Measurements from ENCODE around the gene ALDH3B2.
"Not testable (repeated sequence)": the region's sequence is repeated elsewhere in the genome, so short reads cannot be mapped to it uniquely, and the experiment has no call there.

The ALDH3B2 gene

DNA sequence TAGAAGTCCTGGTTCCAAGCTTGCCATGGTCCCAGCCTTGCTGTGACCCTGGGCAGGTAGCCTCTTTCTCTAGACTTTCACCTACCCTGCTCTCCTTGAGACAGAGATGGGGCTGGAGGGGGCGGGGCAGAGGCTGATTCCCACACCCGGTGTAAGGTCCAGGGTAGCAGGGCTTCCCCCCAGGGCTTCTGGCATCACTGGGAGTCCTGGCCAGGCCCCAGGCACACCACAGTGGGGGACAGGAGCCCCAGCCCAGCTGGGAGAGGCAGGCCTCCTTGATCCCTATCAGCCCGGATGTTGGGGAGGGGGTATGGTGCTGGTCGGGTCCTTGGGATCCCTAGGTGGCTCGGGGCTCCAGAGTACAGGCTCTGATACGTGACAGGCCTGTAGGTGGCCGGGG lies 43.0 kb downstream of the ALDH3B2 start:
- no peak for DNase-seq (ENCODE audit: low spot score)

DNA sequence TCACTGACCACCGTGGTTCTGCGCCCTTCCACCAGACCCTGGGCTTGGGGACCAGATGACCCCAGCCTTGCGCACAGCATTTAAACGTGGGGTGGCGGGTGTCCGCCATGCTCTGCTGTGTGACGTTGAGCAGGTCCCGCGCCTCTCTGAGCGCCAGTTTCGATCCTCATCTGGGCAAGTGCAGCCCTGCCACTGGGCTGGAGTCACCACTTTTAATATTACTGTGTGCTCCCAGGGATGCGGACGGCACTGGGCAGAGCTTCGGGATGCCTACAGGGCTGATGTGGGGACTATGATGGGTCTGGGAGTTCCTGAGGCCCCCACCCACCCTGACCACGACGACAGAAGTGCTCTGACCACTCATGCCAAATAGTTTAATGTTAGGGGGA lies 43.5 kb downstream of the ALDH3B2 start:
- DNase-seq (ENCODE audit: low spot score), result no peak

DNA sequence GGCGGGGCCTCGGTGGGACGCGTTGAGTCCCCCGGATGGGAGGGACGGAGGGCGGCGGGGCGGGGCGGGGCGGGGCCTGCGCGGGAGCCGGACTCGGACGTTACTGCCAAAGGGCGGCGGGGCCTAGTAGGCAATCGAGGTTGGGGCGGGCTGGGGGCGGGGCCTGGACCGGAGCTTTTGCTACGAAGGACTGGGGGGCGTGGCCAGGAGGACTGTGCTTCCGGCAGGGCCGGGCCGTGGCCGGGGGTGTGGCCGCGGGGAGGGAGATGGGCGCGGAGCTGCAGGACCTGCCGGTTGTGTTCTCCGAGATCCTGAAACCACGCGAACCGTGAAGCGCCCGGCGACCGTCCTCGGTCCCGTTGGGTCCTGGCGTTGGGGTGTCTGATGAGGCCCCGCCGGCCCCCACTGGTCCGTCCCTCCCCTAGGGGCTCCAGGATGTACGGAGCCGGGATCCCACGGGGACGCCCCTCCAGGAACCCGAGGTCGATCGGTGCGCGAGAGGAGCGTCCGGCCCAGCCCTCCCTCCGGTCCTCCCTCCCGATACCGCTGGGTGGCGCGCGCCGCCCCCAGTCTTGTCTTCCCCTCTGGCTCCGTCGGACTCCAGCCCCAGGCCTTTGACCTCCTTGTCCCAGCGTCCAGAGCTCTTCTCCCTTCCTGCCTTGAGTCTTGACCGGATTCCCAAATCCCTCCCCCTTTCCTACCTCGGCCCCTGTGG lies 44.0 kb downstream of the ALDH3B2 start:
- peak; percentile 93 for DNase-seq (ENCODE audit: low spot score)

- peak; percentile 75 for DNase-seq (ENCODE audit: low spot score)
Observed at GRCh38 chr11:67629386-67630227, 44.8 kb downstream of the ALDH3B2 start, which contains the start of gene NUDT8. TSS of gene NUDT8 (minus strand) at chr11:67629937. CDS start at chr11:67629911, 26 bp downstream.

DNA sequence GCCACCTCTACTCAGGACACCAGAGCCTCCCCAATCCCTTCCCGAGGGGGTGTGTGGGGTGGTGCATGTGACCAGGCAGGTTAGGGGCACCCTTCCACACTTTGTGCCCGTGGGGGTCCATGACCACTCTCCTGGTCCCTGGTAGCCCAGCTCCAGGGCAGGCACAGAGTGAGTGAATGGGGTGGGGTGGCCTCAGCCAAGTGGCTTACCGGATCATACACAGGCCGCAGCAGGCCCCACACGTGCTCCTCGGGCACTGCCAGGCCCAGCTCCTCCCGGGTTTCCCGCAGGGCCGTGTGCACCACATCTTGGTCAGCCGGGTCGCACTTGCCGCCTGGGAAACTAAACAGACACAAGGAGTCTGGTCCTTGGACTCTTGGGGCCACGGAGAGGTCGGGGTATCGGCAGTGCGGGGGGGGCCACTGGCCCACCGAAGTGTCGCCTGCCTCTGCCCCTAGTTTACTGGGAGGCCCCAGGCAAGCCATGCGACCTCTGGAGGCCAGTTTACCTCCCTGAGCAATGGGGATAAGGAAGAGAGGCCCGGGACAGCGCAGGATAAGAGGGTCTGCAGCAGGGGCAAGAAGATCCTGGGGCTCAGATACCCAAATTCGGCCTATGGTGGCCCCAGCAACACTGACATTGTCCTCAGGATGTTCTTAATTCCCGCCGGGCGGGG lies 45.6 kb downstream of the ALDH3B2 start:
- DNase-seq (ENCODE audit: low spot score), result no peak

DNA sequence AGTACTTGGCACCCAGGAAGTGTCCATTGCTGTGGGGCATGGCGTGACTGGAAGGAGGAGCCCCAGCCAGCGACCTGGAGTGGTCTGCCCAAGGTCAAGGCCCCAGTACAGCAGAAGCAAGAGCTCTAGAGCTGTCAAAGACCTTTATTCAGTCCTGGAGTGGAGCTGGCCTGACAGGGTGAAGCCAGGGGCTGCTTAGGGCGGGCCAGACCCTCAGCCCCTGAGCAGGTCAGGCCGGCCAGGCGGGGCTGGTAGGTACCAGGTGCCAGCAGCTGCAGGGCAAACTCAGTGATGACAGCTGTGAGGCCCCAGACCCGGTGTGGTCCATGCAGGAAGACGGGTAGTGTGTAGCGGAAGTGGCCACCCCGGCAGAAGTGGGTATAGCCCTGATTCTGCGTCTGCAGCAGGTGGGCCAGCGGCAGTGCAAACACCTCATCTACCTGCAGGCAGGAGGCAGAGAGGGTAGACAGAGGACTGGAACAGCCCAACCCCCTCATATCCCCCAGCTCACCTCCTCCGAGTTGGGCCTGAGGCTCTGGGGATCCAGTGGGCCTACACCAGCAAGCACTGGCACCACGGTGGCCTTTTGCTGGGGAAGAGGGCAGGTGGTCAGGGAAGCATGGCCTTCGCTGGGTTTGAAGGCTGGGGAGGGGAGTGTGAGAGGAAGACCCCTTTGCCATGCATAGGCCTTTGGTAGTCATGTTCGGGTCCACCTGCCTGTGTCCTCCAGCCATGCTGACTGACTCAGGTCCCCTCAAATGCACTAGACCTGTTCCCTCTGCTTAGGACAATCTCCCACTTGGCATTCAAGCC lies 46.4 kb downstream of the ALDH3B2 start:
- no peak for DNase-seq (ENCODE audit: low spot score)

DNA sequence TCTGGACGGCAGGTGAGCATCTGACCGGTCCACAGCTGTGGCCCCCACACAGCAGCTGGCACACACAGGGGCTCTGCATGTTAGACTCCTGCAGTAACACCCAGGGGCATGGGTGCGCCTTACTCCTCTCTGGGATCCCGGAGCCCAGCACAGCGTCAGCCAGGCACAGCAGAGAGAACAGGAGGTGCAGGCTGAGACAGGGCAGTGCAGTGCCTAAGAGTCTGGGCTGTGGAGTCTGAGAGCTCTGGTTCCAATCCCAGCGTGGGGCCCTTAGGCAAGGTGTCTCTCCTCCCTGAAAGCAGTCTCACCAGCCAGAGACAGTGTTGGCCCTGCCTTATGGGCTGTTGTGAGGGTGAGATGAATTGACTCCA lies 47.0 kb downstream of the ALDH3B2 start:
- no peak for DNase-seq (ENCODE audit: low spot score)

GRCh38 chr11:67626970-67627369 lies 47.5 kb downstream of the ALDH3B2 start:
- DNase-seq (ENCODE audit: low spot score), result no peak

DNA sequence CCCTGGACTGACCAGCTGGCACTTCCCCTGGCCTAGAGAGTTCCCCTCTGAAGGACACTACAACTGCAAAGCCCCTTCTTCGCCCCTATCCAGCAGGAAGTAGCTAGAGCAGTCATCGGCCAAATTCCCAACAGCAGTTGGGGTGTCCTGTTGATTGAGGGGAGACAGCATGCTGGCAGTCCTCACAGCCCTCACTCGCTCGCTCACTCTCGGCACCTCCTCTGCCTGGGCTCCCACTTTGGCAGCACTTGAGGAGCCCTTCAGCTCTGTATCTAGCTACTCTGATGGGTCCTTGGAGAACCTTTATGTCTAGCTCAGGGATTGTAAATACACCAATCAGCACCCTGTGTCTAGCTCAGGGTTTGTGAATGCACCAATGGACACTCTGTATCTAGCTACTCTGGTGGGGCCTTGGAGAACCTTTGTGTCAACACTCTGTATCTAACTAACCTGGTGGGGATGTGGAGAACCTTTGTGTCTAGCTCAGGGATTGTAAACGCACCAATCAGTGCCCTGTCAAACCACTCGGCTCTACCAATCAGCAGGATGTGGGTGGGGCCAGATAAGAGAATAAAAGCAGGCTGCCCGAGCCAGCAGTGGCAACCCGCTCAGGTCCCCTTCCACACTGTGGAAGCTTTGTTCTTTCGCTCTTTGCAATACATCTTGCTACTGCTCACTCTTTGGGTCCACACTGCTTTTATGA lies 48.1 kb downstream of the ALDH3B2 start:
- DNase-seq (ENCODE audit: low spot score), result not testable (repeated sequence)

- not testable (repeated sequence) for DNase-seq (ENCODE audit: low spot score)
Observed at GRCh38 chr11:67623795-67624194, 50.6 kb downstream of the ALDH3B2 start.

DNA sequence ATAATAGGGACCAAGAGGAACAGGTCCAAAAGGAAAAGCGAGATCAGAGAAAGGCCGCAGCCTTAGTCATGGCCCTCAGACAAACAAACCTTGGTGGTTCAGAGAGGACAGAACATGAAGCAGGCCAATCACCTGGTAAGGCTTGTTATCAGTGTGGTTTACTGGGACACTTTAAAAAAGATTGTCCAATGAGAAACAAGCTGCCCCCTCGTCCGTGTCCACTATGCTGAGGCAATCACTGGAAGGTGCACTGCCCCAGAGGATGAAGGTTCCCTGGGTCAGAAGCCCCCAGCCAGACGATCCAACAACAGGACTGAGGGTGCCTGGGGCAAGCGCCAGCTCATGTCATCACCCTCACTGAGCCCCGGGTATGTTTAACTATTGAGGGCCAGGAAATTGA lies 51.5 kb downstream of the ALDH3B2 start:
- DNase-seq (ENCODE audit: low spot score), result not testable (repeated sequence)

- DNase-seq (ENCODE audit: low spot score), result not testable (repeated sequence)
Observed at GRCh38 chr11:67621928-67622327, 52.5 kb downstream of the ALDH3B2 start.

GRCh38 chr11:67620621-67621020 lies 53.8 kb downstream of the ALDH3B2 start:
- DNase-seq (ENCODE audit: low spot score), result not testable (repeated sequence)

- DNase-seq (ENCODE audit: low spot score), result not testable (repeated sequence)
Observed at GRCh38 chr11:67619683-67620618, 54.5 kb downstream of the ALDH3B2 start.

- not testable (repeated sequence) for DNase-seq (ENCODE audit: low spot score)
Observed at GRCh38 chr11:67618901-67619659, 55.3 kb downstream of the ALDH3B2 start.

DNA sequence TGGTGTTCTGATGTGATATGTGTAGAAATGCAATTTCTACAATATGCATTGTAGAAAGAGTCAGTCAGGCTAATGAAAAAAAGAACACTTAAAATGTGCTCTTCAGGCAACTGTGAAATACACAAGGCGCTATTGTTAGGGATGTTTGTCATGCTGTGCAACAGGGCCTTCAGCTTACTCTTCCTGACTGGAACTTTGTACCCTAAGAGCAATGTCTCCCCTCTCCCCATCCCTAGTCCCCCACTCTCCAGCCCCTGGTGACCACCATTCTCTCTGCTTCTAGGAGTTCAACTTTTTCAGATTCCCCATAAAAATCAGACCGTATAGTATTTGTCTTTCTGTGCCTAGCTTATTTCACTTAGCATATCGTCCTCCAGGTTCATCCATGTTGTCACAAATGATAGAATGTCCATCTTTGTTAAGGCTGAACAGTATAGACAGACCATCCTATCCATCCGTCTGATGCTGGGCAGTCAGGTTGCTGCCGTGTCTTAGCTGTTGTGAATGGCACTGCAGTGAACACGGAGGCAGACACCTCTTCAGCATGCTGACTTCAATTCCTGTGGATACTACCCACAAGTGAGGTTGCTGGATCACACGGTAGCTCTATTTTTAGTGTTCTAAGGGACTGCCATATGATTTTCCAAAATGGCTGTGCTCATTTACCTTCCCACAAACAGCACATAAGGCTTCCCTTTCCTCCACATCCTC lies 57.0 kb downstream of the ALDH3B2 start:
- DNase-seq (ENCODE audit: low spot score), result no peak

- DNase-seq (ENCODE audit: low spot score), result no peak
Observed at GRCh38 chr11:67616431-67617242, 57.8 kb downstream of the ALDH3B2 start.
